Astrocyte of the spinal cord (primary cell): Measurements from ENCODE around the gene RNF114.

Source experiments
- DNase-seq: peaks from one replicate; pipeline ENCODE4 v3.0.0; 2011; ENCODE audit warnings: low read depth, low spot score
- H3K4me3 ChIP-seq: 2 replicates; pipeline ENCODE4 v1.5.1; 2011; ENCODE audit warnings: low read depth, mild to moderate bottlenecking, low read length, moderate library complexity
- CTCF ChIP-seq: IDR thresholded peaks from 2 replicates; pipeline ENCODE4 v1.5.1; 2012; ENCODE audit warnings: low read depth, mild to moderate bottlenecking, low read length, inconsistent platforms
- in situ Hi-C: cut with HindIII; loops from 2 replicates; pipeline ENCODE4 v1.10.0; 2017; ENCODE audit warnings: low sequenced_read_pairs

The RNF114 gene

GRCh38 chr20:49910340-49910706 lies 25.9 kb upstream of the RNF114 start:
- in situ Hi-C loops, result no loop called here
- DNase-seq, result no peak
- no peak for TF ChIP-seq CTCF
- H3K4me3 ChIP-seq, result no peak overlapping the region

- H3K4me3 ChIP-seq, result no peak overlapping the region
- DNase-seq, result no peak
- no peak for TF ChIP-seq CTCF
- in situ Hi-C loops, result no loop called here
These were observed 22.7 kb upstream of the RNF114 start for GRCh38 chr20:49913399-49914047.

GRCh38 chr20:49914310-49915117 lies 21.7 kb upstream of the RNF114 start:
- no peak for DNase-seq
- no peak for TF ChIP-seq CTCF
- in situ Hi-C loops, result no loop called here
- peak overlapping the region; percentile 84 for H3K4me3 ChIP-seq

- no peak for DNase-seq
- peak overlapping the region; percentile 84 for H3K4me3 ChIP-seq
- no peak for TF ChIP-seq CTCF
- in situ Hi-C loops, result no loop called here
These were observed 21.1 kb upstream of the RNF114 start for GRCh38 chr20:49915118-49915379.

- peak within 1 kb of the TSS; percentile 84 for H3K4me3 ChIP-seq
- in situ Hi-C loops, result no loop called here
- TF ChIP-seq CTCF, result no peak
- peak; percentile 95 for DNase-seq
These were observed 20.6 kb upstream of the RNF114 start, which contains the start of gene SPATA2 for GRCh38 chr20:49915380-49916145. Gene SPATA2 (minus strand): TSS chr20:49915529. CDS start chr20:49908490, 7,039 bp downstream.

- no peak for TF ChIP-seq CTCF
- in situ Hi-C loops, result no loop called here
- H3K4me3 ChIP-seq, result peak overlapping the region; percentile 84
- DNase-seq, result no peak
These were observed 19.8 kb upstream of the RNF114 start for GRCh38 chr20:49916146-49917002.
